GM18868 (cell line): Measurements from ENCODE around the gene TMEM108.

ENCODE experiments used
- ATAC-seq: cut with Tn5 transposase; IDR thresholded peaks from one replicate; pipeline ENCODE4 v1.9.1; 2021; ENCODE audit warnings: mild to moderate bottlenecking, moderate library complexity; ENCODE audit not compliant: unreplicated experiment

TMEM108 gene

GRCh38 chr3:133444423-133444774 is 406.2 kb downstream of the TMEM108 start:
- no peak for ATAC-seq

GRCh38 chr3:133445108-133445507 is 406.9 kb downstream of the TMEM108 start:
- no peak for ATAC-seq
